K562 (cell line): ENCODE data around the gene NRTN. TPM values are rescaled to one million over a fixed set of nuclear protein-coding genes. Genes with fewer than 3 reads are reported as not detected.
A peak's percentile ranks its signal among the peaks of the same experiment; 100 is the strongest.

Experiments used
- CCNT2 ChIP-seq: IDR thresholded peaks from 2 replicates; pipeline ENCODE4 v1.6.1; 2011; ENCODE audit warnings: borderline replicate concordance, low read depth, mild to moderate bottlenecking, moderate library complexity, mixed read lengths, low read length; ENCODE audit not compliant: insufficient read length; ENCODE audit errors: extremely low read depth
- CTBP1 ChIP-seq: fragments of 450-650 bp; IDR thresholded peaks from 2 replicates; pipeline ENCODE4 v1.6.1; 2016; ENCODE audit warnings: borderline replicate concordance
- EP400 ChIP-seq: fragments of 450-650 bp; IDR thresholded peaks from 2 replicates; pipeline ENCODE4 v1.6.1; 2017; ENCODE audit warnings: antibody characterized with exemption, mild to moderate bottlenecking, moderate library complexity
- GATA2 ChIP-seq: sonication (generic); formaldehyde crosslinking; IDR thresholded peaks from 2 replicates; pipeline ENCODE4 v1.4.0; 2020; ENCODE audit warnings: mild to moderate bottlenecking, missing genetic modification reagents
- NFATC3 ChIP-seq: fragments of 450-650 bp; IDR thresholded peaks from 2 replicates; pipeline ENCODE4 v1.6.1; 2017; ENCODE audit warnings: mild to moderate bottlenecking
- ZC3H11A ChIP-seq: IDR thresholded peaks from 2 replicates; pipeline ENCODE4 v1.6.1; 2012; ENCODE audit warnings: low read depth, low read length, improper control_type of control experiment
- ZC3H4 ChIP-seq: sonication (generic); formaldehyde crosslinking; IDR thresholded peaks from 2 replicates; pipeline ENCODE4 v1.9.0; 2021; ENCODE audit warnings: missing genetic modification reagents, borderline replicate concordance
- ZNF224 ChIP-seq: sonication (generic); formaldehyde crosslinking; IDR thresholded peaks from 2 replicates; pipeline ENCODE4 v1.8.0; 2022; ENCODE audit warnings: mild to moderate bottlenecking, missing genetic modification reagents
- polyA plus RNA-seq, 8 experiments: library from polyadenylated mRNA; depleted of rRNA in 4 of 8; stranded (reverse) in 5 of 8; unstranded in 3 of 8; fragments of >200 nt; fragmentation: Nextera tagmentation in 2 of 8; fragmentation: Illumina TruSeq in 1 of 8; extraction: Ambion mirVana in 2 of 8; extraction: Trizol in 1 of 8; gene quantifications; 2 replicates each; pipeline versions ENCODE4 v1.2.1 to v1.2.3, GENCODE V29; 2011 to 2014; ENCODE audit warnings: inconsistent platforms in 1 of 8, missing spikeins in 1 of 8
- total RNA-seq, 7 experiments: library from RNA; depleted of rRNA in 6 of 7; stranded (reverse); fragments of >200 nt in 6 of 7; fragmentation: Illumina TruSeq in 2 of 7; extraction: Trizol in 2 of 7; gene quantifications; 2 replicates each; pipeline versions ENCODE4 v1.2.1 to v1.2.3, GENCODE V29; 2011 to 2021; ENCODE audit warnings: low replicate concordance in 1 of 7
- TF ChIP-seq, protein P1 (sequence below): sonication (generic); formaldehyde crosslinking; IDR thresholded peaks from 2 replicates; pipeline ENCODE4 v1.8.0; 2022; ENCODE audit warnings: mild to moderate bottlenecking, missing genetic modification reagents
- TF ChIP-seq, protein P2 (sequence below), 2 experiments: fragments of 450-650 bp; formaldehyde crosslinking in 1 of 2; IDR thresholded peaks; 2 replicates each; pipeline versions ENCODE4 v1.4.0 to v1.6.1; 2014 to 2020; ENCODE audit warnings: mild to moderate bottlenecking in 2 of 2, borderline replicate concordance in 1 of 2, low read depth in 1 of 2
- TF ChIP-seq, protein P3 (sequence below), 2 experiments: IDR thresholded peaks; 2 replicates each; pipeline ENCODE4 v1.6.1; 2011; ENCODE audit warnings: borderline replicate concordance in 1 of 2, control low read depth in 1 of 2, low read depth in 1 of 2, low read length in 1 of 2, mild to moderate bottlenecking in 1 of 2, mixed read lengths in 1 of 2, moderate library complexity in 1 of 2; ENCODE audit not compliant: insufficient read depth in 1 of 2, insufficient read length in 1 of 2, poor library complexity in 1 of 2, severe bottlenecking in 1 of 2; ENCODE audit errors: extremely low read depth in 1 of 2

NRTN gene
- total and polyA plus RNA-seq, 9 of the 15 experiments (the other 6 are each of a cell fraction or from before 2014, with no cell fraction given), result 0.62 to 8.1 (median 1.6) TPM; not detected in 2

- TF ChIP-seq EP400, result peak; percentile 90
- TF ChIP-seq ZNF224 (CRISPR knock-in tag), result peak; percentile 96
- TF ChIP-seq ZC3H11A, result no peak
- TF ChIP-seq CTBP1, result peak; percentile 87
- TF ChIP-seq GATA2 (CRISPR knock-in tag), result peak; percentile 60; the same call in 1 of the 2 replicates
- TF ChIP-seq, protein P1, sequence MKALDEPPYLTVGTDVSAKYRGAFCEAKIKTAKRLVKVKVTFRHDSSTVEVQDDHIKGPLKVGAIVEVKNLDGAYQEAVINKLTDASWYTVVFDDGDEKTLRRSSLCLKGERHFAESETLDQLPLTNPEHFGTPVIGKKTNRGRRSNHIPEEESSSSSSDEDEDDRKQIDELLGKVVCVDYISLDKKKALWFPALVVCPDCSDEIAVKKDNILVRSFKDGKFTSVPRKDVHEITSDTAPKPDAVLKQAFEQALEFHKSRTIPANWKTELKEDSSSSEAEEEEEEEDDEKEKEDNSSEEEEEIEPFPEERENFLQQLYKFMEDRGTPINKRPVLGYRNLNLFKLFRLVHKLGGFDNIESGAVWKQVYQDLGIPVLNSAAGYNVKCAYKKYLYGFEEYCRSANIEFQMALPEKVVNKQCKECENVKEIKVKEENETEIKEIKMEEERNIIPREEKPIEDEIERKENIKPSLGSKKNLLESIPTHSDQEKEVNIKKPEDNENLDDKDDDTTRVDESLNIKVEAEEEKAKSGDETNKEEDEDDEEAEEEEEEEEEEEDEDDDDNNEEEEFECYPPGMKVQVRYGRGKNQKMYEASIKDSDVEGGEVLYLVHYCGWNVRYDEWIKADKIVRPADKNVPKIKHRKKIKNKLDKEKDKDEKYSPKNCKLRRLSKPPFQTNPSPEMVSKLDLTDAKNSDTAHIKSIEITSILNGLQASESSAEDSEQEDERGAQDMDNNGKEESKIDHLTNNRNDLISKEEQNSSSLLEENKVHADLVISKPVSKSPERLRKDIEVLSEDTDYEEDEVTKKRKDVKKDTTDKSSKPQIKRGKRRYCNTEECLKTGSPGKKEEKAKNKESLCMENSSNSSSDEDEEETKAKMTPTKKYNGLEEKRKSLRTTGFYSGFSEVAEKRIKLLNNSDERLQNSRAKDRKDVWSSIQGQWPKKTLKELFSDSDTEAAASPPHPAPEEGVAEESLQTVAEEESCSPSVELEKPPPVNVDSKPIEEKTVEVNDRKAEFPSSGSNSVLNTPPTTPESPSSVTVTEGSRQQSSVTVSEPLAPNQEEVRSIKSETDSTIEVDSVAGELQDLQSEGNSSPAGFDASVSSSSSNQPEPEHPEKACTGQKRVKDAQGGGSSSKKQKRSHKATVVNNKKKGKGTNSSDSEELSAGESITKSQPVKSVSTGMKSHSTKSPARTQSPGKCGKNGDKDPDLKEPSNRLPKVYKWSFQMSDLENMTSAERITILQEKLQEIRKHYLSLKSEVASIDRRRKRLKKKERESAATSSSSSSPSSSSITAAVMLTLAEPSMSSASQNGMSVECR, result peak; percentile 80
- no peak for TF ChIP-seq NFATC3
- TF ChIP-seq, protein P2, sequence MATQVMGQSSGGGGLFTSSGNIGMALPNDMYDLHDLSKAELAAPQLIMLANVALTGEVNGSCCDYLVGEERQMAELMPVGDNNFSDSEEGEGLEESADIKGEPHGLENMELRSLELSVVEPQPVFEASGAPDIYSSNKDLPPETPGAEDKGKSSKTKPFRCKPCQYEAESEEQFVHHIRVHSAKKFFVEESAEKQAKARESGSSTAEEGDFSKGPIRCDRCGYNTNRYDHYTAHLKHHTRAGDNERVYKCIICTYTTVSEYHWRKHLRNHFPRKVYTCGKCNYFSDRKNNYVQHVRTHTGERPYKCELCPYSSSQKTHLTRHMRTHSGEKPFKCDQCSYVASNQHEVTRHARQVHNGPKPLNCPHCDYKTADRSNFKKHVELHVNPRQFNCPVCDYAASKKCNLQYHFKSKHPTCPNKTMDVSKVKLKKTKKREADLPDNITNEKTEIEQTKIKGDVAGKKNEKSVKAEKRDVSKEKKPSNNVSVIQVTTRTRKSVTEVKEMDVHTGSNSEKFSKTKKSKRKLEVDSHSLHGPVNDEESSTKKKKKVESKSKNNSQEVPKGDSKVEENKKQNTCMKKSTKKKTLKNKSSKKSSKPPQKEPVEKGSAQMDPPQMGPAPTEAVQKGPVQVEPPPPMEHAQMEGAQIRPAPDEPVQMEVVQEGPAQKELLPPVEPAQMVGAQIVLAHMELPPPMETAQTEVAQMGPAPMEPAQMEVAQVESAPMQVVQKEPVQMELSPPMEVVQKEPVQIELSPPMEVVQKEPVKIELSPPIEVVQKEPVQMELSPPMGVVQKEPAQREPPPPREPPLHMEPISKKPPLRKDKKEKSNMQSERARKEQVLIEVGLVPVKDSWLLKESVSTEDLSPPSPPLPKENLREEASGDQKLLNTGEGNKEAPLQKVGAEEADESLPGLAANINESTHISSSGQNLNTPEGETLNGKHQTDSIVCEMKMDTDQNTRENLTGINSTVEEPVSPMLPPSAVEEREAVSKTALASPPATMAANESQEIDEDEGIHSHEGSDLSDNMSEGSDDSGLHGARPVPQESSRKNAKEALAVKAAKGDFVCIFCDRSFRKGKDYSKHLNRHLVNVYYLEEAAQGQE (IDR thresholded peaks at IDR 0.05; ENCODE audit: borderline replicate concordance), result peak; percentile 91
- TF ChIP-seq, protein P2 (CRISPR knock-in tag; IDR thresholded peaks at IDR 0.05; ENCODE audit: low read depth), result no peak
- no peak for TF ChIP-seq ZC3H4 (CRISPR knock-in tag)
- TF ChIP-seq CCNT2, result peak; percentile 93
- TF ChIP-seq, protein P3, sequence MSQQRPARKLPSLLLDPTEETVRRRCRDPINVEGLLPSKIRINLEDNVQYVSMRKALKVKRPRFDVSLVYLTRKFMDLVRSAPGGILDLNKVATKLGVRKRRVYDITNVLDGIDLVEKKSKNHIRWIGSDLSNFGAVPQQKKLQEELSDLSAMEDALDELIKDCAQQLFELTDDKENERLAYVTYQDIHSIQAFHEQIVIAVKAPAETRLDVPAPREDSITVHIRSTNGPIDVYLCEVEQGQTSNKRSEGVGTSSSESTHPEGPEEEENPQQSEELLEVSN (IDR thresholded peaks at IDR 0.05; ENCODE audit: borderline replicate concordance in 1 of 2, extremely low read depth in 1 of 2, insufficient read depth in 1 of 2, insufficient read length in 1 of 2, low read depth in 1 of 2, low read length in 1 of 2, poor library complexity in 1 of 2, severe bottlenecking in 1 of 2), result peak; percentile 94 to 98
Observed at GRCh38 chr19:5803752-5804515, 933 bp upstream of the NRTN start (continued).
